Sigmoid colon (tissue), 7 donors: ENCODE data around the gene POU3F1. TPM values are rescaled to one million over a fixed set of nuclear protein-coding genes. Genes with fewer than 3 reads are reported as not detected.

ENCODE experiments used
- DNase-seq: peaks from one replicate; pipeline ENCODE4 v3.0.0-alpha.2; 2019
- H3K27ac ChIP-seq, 4 donors: fragments of 200-600 bp; sonication (generic); one replicate each; pipeline ENCODE4 v1.5.1; 2016 to 2019; ENCODE audit warnings: mild to moderate bottlenecking in 1 of 4
- H3K27me3 ChIP-seq, 3 donors: fragments of 200-600 bp; sonication (generic); one replicate each; pipeline ENCODE4 v1.5.1; 2019; ENCODE audit warnings: mild to moderate bottlenecking in 1 of 3
- H3K36me3 ChIP-seq, 4 donors: fragments of 200-600 bp; sonication (generic); one replicate each; pipeline ENCODE4 v1.5.1; 2016 to 2019
- H3K4me1 ChIP-seq, 4 donors: fragments of 200-600 bp; sonication (generic); one replicate each; pipeline ENCODE4 v1.5.1; 2017 to 2019
- H3K4me3 ChIP-seq, 4 donors: fragments of 200-600 bp; sonication (generic); one replicate each; pipeline ENCODE4 v1.5.1; 2017 to 2019; ENCODE audit warnings: mild to moderate bottlenecking in 2 of 4, moderate library complexity in 1 of 4
- H3K9me3 ChIP-seq, 4 donors: fragments of 200-600 bp in 3 of 4; sonication (generic) in 3 of 4; one replicate each; pipeline versions ENCODE4 v1.5.1 to v1.6.1; 2013 to 2019
- CTCF ChIP-seq, 4 experiments: fragments of 450-650 bp in 3 of 4; fragments of 200-600 bp in 1 of 4; IDR thresholded peaks; one replicate each; pipeline ENCODE4 v1.5.1; 2016 to 2019; ENCODE audit warnings: antibody characterized with exemption in 4 of 4, mild to moderate bottlenecking in 3 of 4, moderate library complexity in 2 of 4
- EP300 ChIP-seq, 4 donors: sonication (generic); formaldehyde crosslinking; IDR thresholded peaks; one replicate each; pipeline ENCODE4 v1.6.1; 2017; ENCODE audit warnings: antibody characterized with exemption in 4 of 4
- POLR2A ChIP-seq, 2 donors: fragments of 450-650 bp; IDR thresholded peaks; one replicate each; pipeline ENCODE4 v1.6.1; 2016; ENCODE audit warnings: antibody characterized with exemption in 2 of 2, mild to moderate bottlenecking in 2 of 2, moderate library complexity in 2 of 2
- POLR2AphosphoS5 ChIP-seq, 4 donors: sonication (generic); formaldehyde crosslinking; IDR thresholded peaks; one replicate each; pipeline ENCODE4 v1.6.1; 2017; ENCODE audit warnings: antibody characterized with exemption in 4 of 4
- WGBS, 2 donors: extraction: QIAGEN DNeasy Blood & Tissue Kit; methylation state at CpG; one replicate each; pipeline ENCODE4 v1.1.7; 2013; 5-methylcytosine and 5-hydroxymethylcytosine counted together
- intact Hi-C: fragments of 100-400 bp; cut with DNase I; formaldehyde crosslinking; loops from one replicate; pipeline ENCODE4 v1.15.1; 2023
- polyA plus RNA-seq, 3 donors: library from polyadenylated mRNA; stranded (reverse); fragments of 200-250 nt; gene quantifications; one replicate each; pipeline ENCODE4 v1.2.3, GENCODE V29; 2013
- total RNA-seq, 4 donors: library from RNA; depleted of rRNA; stranded (reverse); fragments of >200 nt; gene quantifications; one replicate each; pipeline ENCODE4 v1.1.0, GENCODE V29; 2016
- donor health status: healthy with polysubstance abuse.
- donor health status: Bipolar disorder and iron deficiency.
- donor health status: healthy.

Gene POU3F1
- total and polyA plus RNA-seq, 7 donors: 0.09 TPM; not detected in 6

DNA sequence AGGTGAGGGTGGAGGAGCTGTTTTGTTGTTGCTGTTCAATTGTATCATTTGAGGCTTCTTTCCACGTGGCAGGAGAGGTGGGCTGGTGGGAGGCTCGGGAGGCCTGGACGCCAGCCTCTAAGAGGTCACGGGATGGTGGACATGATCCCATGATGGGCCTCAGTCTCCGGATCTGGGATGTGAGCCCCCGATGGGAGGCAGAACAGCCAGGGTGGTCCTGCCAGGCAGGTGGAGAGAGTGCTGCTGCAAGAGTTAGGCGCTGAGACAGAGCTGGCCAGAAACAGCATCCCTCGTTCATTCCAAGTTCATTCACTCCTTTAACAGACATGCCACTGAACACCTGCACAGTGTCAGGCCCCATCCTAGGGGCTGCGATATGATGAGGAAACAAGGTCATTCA, 41.1 kb upstream of the POU3F1 start:
- no peaks in the 10 kb centered on the region for H3K4me1 ChIP-seq
- 87 to 90% methylated on average over 9 of the region's 9 CpGs for WGBS, 2 donors
- DNase-seq: no peak
- H3K9me3 ChIP-seq: no peaks in the 10 kb centered on the region
- H3K27ac ChIP-seq: no peak overlapping the region
- peaks cover 0 to 18% (median 0%) of the 10 kb centered on the region in 3 donors for H3K27me3 ChIP-seq
- intact Hi-C loops: no loop called here
- TF ChIP-seq CTCF (IDR thresholded peaks at IDR 0.05): no peak
- TF ChIP-seq EP300 (IDR thresholded peaks at IDR 0.05): no peak
- no peak for TF ChIP-seq POLR2A (IDR thresholded peaks at IDR 0.05)
- no peak for TF ChIP-seq POLR2AphosphoS5 (IDR thresholded peaks at IDR 0.05)
- H3K4me3 ChIP-seq: no peak overlapping the region
- no peaks in the 10 kb centered on the region for H3K36me3 ChIP-seq

- no peak for DNase-seq
- Histone ChIP-seq H3K9me3 (no peaks in the 10 kb centered on the region), H3K4me1 (no peaks in the 10 kb centered on the region), H3K4me3 (no peak overlapping the region), H3K27me3 (peaks cover 0 to 8% (median 0%) of the 10 kb centered on the region in 3 donors), H3K36me3 (no peaks in the 10 kb centered on the region), H3K27ac (no peak overlapping the region)
- intact Hi-C loops: no loop called here
- TF ChIP-seq POLR2A (IDR thresholded peaks at IDR 0.05) (no peak), EP300 (IDR thresholded peaks at IDR 0.05) (no peak), CTCF (IDR thresholded peaks at IDR 0.05) (no peak), POLR2AphosphoS5 (IDR thresholded peaks at IDR 0.05) (no peak)
- WGBS, 2 donors: 69 to 74% methylated on average over 12 of the region's 12 CpGs
Observed at GRCh38 chr1:38085666-38086330, 39.2 kb upstream of the POU3F1 start.

DNA sequence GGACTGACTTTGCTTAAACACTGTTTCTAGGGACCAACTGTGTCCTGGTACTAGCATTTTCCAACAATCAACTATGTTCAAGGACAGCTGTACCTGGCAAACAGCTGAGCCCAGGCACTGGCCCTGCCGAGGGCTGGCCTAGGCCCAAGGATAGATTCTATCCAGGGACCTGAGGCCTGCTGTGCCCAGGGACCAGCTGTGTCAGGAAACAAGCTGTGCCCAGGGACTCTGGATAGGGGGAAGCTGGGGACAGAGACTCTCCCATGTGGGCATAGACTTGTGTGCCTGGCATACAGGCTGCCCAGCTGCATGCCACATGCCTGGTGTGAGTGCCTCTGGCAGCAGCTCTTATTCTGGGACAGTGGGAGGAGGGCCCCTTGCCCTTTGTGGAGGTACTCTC, 38.1 kb upstream of the POU3F1 start:
- TF ChIP-seq POLR2A (IDR thresholded peaks at IDR 0.05) (no peak), CTCF (IDR thresholded peaks at IDR 0.05) (no peak), POLR2AphosphoS5 (IDR thresholded peaks at IDR 0.05) (no peak), EP300 (IDR thresholded peaks at IDR 0.05) (no peak)
- peaks cover 0 to 6% (median 0%) of the 10 kb centered on the region in 3 donors for H3K27me3 ChIP-seq
- H3K4me1 ChIP-seq: no peaks in the 10 kb centered on the region
- WGBS, 2 donors: 30 to 69% methylated on average over 1 of the region's 1 CpG
- no peaks in the 10 kb centered on the region for H3K36me3 ChIP-seq
- no peak for DNase-seq
- H3K9me3 ChIP-seq: no peaks in the 10 kb centered on the region
- no peak overlapping the region for H3K27ac ChIP-seq
- H3K4me3 ChIP-seq: no peak overlapping the region
- intact Hi-C loops: no loop called here

DNA sequence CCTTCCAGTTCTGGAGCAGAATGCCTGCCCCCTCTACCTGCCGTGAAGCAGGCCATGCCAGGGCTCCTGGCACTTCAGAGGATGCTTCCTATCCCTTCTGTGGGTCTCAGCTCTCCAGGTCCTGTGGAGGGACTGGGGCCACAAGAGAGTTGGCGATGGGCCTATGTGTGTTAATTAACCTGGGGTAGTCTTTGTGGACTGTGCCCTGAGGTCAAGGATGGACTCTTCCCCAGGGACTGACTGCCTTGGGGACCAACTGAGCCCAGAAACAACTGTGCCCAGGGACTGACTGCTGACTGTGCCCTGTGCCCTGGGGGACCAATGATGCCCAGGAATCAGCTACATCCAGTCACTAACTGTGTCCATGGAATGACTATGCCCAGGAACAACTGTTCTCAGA, 37.5 kb upstream of the POU3F1 start:
- H3K27me3 ChIP-seq: no peaks in the 10 kb centered on the region
- 85 to 93% methylated on average over 2 of the region's 2 CpGs for WGBS, 2 donors
- H3K36me3 ChIP-seq: no peaks in the 10 kb centered on the region
- no peak overlapping the region for H3K4me3 ChIP-seq
- H3K9me3 ChIP-seq: no peaks in the 10 kb centered on the region
- DNase-seq: no peak
- H3K27ac ChIP-seq: no peak overlapping the region
- no peak for TF ChIP-seq EP300 (IDR thresholded peaks at IDR 0.05)
- TF ChIP-seq POLR2AphosphoS5 (IDR thresholded peaks at IDR 0.05): no peak
- no peak for TF ChIP-seq CTCF (IDR thresholded peaks at IDR 0.05)
- H3K4me1 ChIP-seq: no peaks in the 10 kb centered on the region
- intact Hi-C loops: no loop called here

DNA sequence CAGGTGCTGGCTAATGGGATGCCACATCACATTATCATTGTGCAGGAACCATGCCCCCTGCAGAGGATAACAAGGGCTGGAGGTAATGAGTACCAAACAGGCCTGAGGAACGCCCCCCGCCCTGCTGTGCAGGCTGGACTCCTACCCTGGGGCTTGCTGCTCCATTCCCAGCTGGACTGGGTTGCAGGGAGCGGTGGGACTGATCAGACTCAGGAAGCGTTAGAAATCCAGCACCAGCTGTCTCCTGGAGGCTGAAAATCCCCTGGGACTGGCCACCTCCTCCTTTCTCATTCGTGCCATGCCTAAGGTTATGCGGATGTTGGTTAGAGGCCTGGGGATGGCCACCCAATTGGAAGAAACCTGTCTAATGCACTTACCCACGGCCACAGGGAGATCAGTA, 36.9 kb upstream of the POU3F1 start:
- Histone ChIP-seq H3K27me3 (no peaks in the 10 kb centered on the region), H3K9me3 (no peaks in the 10 kb centered on the region), H3K27ac (no peak overlapping the region), H3K4me3 (no peak overlapping the region), H3K36me3 (no peaks in the 10 kb centered on the region), H3K4me1 (no peaks in the 10 kb centered on the region)
- DNase-seq: no peak
- TF ChIP-seq POLR2A (IDR thresholded peaks at IDR 0.05): no peak
- TF ChIP-seq POLR2AphosphoS5 (IDR thresholded peaks at IDR 0.05): no peak
- no peak for TF ChIP-seq CTCF (IDR thresholded peaks at IDR 0.05)
- no peak for TF ChIP-seq EP300 (IDR thresholded peaks at IDR 0.05)
- WGBS, 2 donors: 84 to 85% methylated on average over 7 of the region's 7 CpGs
- intact Hi-C loops: no loop called here
